ENCODE measurements around the gene OPN1MW2.
"Not testable (repeated sequence)": the region's sequence is repeated elsewhere in the genome, so short reads cannot be mapped to it uniquely, and the experiment has no call there.

Gene OPN1MW2

GRCh38 chrX:154219456-154219855 lies at the start of gene OPN1MW2:
Gene OPN1MW2 (plus strand): TSS chrX:154219756. CDS start chrX:154219816, 60 bp downstream.
- not testable (repeated sequence) for DNase-seq (ENCODE audit: low read depth, low spot score)

- DNase-seq (ENCODE audit: low read depth, low spot score) = not testable (repeated sequence)
These were observed 47.0 kb upstream of the OPN1MW2 start for GRCh38 chrX:154172535-154172943.

GRCh38 chrX:154174356-154174755 lies 45.2 kb upstream of the OPN1MW2 start:
- DNase-seq (ENCODE audit: low read depth, low spot score) = not testable (repeated sequence)

GRCh38 chrX:154182296-154182695 lies 37.3 kb upstream of the OPN1MW2 start, which contains the start of gene OPN1MW:
Gene OPN1MW (plus strand): TSS chrX:154182596. CDS start chrX:154182678, 82 bp downstream.
- not testable (repeated sequence) for DNase-seq (ENCODE audit: low read depth, low spot score)

GRCh38 chrX:154183794-154184193 lies 35.8 kb upstream of the OPN1MW2 start:
- DNase-seq (ENCODE audit: low read depth, low spot score) = not testable (repeated sequence)

GRCh38 chrX:154192846-154193245 lies 26.7 kb upstream of the OPN1MW2 start:
- not testable (repeated sequence) for DNase-seq (ENCODE audit: low read depth, low spot score)

- DNase-seq (ENCODE audit: low read depth, low spot score) = not testable (repeated sequence)
These were observed 25.2 kb upstream of the OPN1MW2 start for GRCh38 chrX:154194316-154194715.

GRCh38 chrX:154196466-154196865 lies 23.1 kb upstream of the OPN1MW2 start:
- DNase-seq (ENCODE audit: low read depth, low spot score) = not testable (repeated sequence)

GRCh38 chrX:154209670-154210418 lies 9.7 kb upstream of the OPN1MW2 start:
- DNase-seq (ENCODE audit: low read depth, low spot score) = not testable (repeated sequence)

GRCh38 chrX:154211057-154211456 lies 8.5 kb upstream of the OPN1MW2 start:
- DNase-seq (ENCODE audit: low read depth, low spot score) = not testable (repeated sequence)

- DNase-seq (ENCODE audit: low read depth, low spot score) = not testable (repeated sequence)
These were observed 8.1 kb upstream of the OPN1MW2 start for GRCh38 chrX:154211499-154211898.

- not testable (repeated sequence) for DNase-seq (ENCODE audit: low read depth, low spot score)
These were observed 5.7 kb downstream of the OPN1MW2 start for GRCh38 chrX:154225292-154225691.

GRCh38 chrX:154226706-154227105 lies 7.2 kb downstream of the OPN1MW2 start:
- DNase-seq (ENCODE audit: low read depth, low spot score) = not testable (repeated sequence)

- not testable (repeated sequence) for DNase-seq (ENCODE audit: low read depth, low spot score)
These were observed 11.9 kb downstream of the OPN1MW2 start for GRCh38 chrX:154231443-154231842.

GRCh38 chrX:154233620-154234019 lies 14.1 kb downstream of the OPN1MW2 start:
- not testable (repeated sequence) for DNase-seq (ENCODE audit: low read depth, low spot score)

- not testable (repeated sequence) for DNase-seq (ENCODE audit: low read depth, low spot score)
These were observed 19.5 kb downstream of the OPN1MW2 start for GRCh38 chrX:154238939-154239559.

GRCh38 chrX:154239982-154240503 lies 20.5 kb downstream of the OPN1MW2 start:
- not testable (repeated sequence) for DNase-seq (ENCODE audit: low read depth, low spot score)

GRCh38 chrX:154247377-154248045 lies 28.0 kb downstream of the OPN1MW2 start:
- DNase-seq (ENCODE audit: low read depth, low spot score) = not testable (repeated sequence)

- not testable (repeated sequence) for DNase-seq (ENCODE audit: low read depth, low spot score)
These were observed 28.5 kb downstream of the OPN1MW2 start for GRCh38 chrX:154248076-154248475.

- not testable (repeated sequence) for DNase-seq (ENCODE audit: low read depth, low spot score)
These were observed 37.7 kb downstream of the OPN1MW2 start, which contains the start of gene OPN1MW3 for GRCh38 chrX:154257282-154257681. Gene OPN1MW3 (plus strand): TSS chrX:154257582. CDS start chrX:154257620, 38 bp downstream.

GRCh38 chrX:154258711-154259110 lies 39.2 kb downstream of the OPN1MW2 start:
- DNase-seq (ENCODE audit: low read depth, low spot score) = not testable (repeated sequence)

GRCh38 chrX:154263072-154263471 lies 43.5 kb downstream of the OPN1MW2 start:
- not testable (repeated sequence) for DNase-seq (ENCODE audit: low read depth, low spot score)
